ENCODE results near the gene ATRAID.

The ATRAID gene

DNA sequence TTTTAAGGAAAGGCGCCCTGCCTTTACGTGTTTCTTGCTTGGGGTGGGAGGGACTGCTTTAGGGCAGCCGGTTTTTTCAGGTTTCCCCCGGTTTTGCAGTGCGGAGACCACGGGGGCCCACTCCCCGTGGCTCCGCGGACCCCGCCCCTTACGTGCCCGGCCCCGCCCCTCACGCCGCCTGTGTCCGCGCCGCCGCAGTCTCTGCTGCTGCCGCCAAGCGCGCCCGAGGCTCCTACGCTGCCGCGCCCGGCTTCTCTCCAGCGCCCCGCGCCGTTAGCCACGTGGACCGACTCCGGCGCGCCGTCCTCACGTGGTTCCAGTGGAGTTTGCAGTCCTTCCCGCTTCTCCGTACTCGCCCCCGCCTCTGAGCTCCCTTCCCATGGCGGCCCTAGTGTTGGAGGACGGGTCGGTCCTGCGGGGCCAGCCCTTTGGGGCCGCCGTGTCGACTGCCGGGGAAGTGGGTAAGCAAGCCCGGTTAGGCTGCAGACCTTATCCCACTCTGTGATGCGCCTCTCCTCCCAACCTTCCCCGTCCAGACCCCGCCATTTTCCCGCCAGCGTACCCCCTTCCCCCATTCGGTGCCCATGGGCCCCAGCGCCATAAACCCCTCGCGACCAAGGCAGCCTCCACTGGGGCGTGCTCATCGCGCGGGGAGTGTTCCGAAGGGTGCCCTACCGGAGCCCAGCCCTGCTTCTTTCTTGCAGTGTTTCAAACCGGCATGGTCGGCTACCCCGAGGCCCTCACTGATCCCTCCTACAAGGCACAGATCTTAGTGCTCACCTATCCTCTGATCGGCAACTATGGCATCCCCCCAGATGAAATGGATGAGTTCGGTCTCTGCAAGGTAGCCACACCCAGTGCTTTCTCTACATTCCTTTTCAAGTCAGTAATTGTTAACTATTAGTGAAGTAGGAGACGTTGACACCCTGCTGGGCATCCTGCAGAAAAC is 5.6 kb downstream of the ATRAID start, which contains the start of gene CAD:
Gene CAD (plus strand): TSS at position 197 of the 949 bp plus-strand sequence. CDS start 183 bp downstream, at position 380.
- no peak for TF ChIP-seq JUND (IDR thresholded peaks at IDR 0.05; ENCODE audit: low read depth)
- peak; percentile 64 to 85 for DNase-seq (ENCODE audit: low read depth in 1 of 2, low spot score in 1 of 2)
- in situ Hi-C loops (cut with HindIII; ENCODE audit: low pct_unique_long_range_greater_than_20kb, low sequenced_read_pairs), result no loop called here

DNA sequence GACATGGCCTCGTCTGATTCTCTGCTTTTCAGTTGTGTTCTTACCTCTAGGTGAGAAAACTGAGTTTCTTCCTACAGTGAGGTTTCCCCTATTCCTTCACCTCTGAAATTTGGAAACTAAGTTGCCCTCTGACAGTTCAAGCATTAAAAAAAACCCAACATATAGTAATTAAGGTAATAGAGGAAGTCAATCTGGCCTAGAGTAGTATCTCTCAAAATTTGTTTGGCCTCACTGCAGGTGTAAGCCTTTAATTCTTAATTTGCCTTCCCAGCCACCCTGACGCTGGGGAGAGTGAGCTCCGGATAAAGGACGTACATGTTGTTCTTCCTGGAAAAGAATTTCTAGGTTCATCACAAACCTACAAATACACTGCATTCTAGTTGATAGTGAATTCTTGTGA is 6.8 kb downstream of the ATRAID start:
- no peak for DNase-seq (ENCODE audit: low read depth in 1 of 2, low spot score in 1 of 2)
- in situ Hi-C loops (cut with HindIII; ENCODE audit: low pct_unique_long_range_greater_than_20kb, low sequenced_read_pairs), result no loop called here
- TF ChIP-seq JUND (IDR thresholded peaks at IDR 0.05; ENCODE audit: low read depth), result no peak

DNA sequence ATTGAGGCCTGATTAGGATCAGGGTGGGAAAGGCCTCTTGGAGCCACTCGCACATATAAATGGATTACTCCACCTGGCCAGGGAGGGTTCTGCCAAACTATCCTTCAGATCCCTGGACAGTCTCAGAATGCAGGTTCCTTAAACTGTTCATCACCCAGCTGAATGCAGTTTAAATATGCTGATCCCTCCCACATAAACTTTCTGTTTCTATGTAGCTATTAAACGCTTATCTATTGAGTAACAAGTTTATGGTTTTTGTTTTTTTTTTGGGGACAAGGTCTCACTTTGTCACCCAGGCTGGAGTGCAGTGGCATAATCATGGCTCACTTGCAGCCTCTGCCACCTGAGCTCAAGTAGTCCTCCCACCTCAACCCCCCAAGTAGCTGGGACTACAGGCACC is 7.2 kb downstream of the ATRAID start:
- no peak for TF ChIP-seq JUND (IDR thresholded peaks at IDR 0.05; ENCODE audit: low read depth)
- in situ Hi-C loops (cut with HindIII; ENCODE audit: low pct_unique_long_range_greater_than_20kb, low sequenced_read_pairs), result no loop called here
- no peak for DNase-seq (ENCODE audit: low read depth in 1 of 2, low spot score in 1 of 2)

DNA sequence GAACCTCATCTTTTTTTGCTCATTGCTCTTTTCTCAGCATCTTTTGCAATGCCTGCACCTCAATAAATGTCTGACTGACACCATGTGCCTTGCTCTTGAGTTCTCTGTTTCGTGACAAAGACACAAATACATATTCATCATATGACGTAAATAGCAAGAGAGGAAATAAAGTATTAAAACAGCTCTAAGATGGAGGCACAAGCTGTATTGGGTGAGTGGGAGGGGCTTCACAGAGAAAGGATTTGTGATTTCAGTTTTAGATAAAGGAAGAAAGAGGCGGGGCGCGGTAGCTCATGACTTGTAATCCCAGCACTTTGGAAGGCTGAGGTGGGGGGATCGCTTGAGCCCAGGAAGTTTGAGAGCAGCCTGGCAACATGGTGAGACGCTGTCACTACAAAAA is 8.2 kb downstream of the ATRAID start:
- in situ Hi-C loops (cut with HindIII; ENCODE audit: low pct_unique_long_range_greater_than_20kb, low sequenced_read_pairs), result no loop called here
- DNase-seq (ENCODE audit: low read depth in 1 of 2, low spot score in 1 of 2), result no peak
- no peak for TF ChIP-seq JUND (IDR thresholded peaks at IDR 0.05; ENCODE audit: low read depth)

DNA sequence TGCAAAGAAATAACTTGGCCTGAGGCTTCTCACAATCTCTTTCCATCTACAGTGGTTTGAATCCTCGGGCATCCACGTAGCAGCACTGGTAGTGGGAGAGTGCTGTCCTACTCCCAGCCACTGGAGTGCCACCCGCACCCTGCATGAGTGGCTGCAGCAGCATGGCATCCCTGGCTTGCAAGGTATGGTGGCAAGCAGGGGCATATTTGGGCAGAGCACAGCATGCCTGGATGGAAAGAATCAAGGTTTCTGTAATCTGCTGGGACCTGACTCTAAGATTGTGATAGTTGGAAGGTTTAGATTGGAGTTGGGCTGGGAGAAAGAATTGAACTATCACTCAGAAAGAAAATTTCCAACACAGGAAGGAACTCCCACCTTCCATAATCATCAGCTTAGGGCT is 9.3 kb downstream of the ATRAID start:
- in situ Hi-C loops (cut with HindIII; ENCODE audit: low pct_unique_long_range_greater_than_20kb, low sequenced_read_pairs), result no loop called here
- no peak for TF ChIP-seq JUND (IDR thresholded peaks at IDR 0.05; ENCODE audit: low read depth)

DNA sequence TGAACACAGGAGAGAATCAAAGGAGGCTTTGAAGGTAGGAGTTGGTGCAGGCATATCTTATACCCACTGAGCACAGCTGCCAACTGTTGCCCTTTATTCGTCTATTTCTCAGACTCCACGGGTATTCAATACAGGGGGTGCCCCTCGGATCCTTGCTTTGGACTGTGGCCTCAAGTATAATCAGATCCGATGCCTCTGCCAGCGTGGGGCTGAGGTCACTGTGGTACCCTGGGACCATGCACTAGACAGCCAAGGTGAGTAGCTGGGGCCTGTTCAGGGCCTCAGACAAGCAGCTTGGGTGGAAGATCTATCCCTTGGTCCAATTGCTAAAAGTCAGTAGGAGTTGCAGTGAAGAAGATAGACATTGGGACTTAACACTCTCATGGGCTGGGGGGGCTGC is 10.6 kb downstream of the ATRAID start:
- no peak for DNase-seq (ENCODE audit: low read depth in 1 of 2, low spot score in 1 of 2)
- in situ Hi-C loops (cut with HindIII; ENCODE audit: low pct_unique_long_range_greater_than_20kb, low sequenced_read_pairs), result no loop called here
- no peak for TF ChIP-seq JUND (IDR thresholded peaks at IDR 0.05; ENCODE audit: low read depth)

More for the DNA sequence above, 9.3 kb downstream of the ATRAID start:
- DNase-seq (ENCODE audit: low read depth in 1 of 2, low spot score in 1 of 2), result no peak

DNA sequence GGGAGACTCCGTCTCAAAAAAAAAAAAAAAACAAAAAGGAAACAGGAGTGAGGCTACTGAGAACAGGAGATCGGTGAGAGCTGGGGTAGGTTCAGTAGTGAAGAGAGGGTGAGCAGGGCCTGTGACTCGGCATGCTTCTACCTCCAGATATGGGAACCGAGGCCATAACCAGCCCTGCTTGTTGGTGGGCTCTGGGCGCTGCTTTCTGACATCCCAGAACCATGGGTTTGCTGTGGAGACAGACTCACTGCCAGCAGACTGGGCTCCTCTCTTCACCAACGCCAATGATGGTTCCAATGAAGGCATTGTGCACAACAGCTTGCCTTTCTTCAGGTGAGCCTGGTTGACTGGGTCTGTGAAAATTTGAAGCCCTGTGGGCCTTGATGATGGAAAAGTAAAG is 11.6 kb downstream of the ATRAID start:
- DNase-seq (ENCODE audit: low read depth in 1 of 2, low spot score in 1 of 2), result no peak
- in situ Hi-C loops (cut with HindIII; ENCODE audit: low pct_unique_long_range_greater_than_20kb, low sequenced_read_pairs), result no loop called here
- no peak for TF ChIP-seq JUND (IDR thresholded peaks at IDR 0.05; ENCODE audit: low read depth)

DNA sequence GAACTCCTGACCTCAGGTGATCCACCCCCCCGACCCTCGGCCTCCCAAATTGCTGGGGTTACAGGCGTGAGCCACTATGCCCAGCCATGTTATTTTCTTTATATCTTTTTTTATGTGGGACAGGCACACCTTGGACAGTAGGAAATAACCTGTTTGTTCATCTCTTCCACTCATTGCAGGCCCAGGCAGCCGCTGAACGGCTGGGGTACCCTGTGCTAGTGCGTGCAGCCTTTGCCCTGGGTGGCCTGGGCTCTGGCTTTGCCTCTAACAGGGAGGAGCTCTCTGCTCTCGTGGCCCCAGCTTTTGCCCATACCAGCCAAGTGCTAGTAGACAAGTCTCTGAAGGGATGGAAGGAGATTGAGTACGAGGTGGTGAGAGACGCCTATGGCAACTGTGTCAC is 13.7 kb downstream of the ATRAID start:
- no peak for DNase-seq (ENCODE audit: low read depth in 1 of 2, low spot score in 1 of 2)
- in situ Hi-C loops (cut with HindIII; ENCODE audit: low pct_unique_long_range_greater_than_20kb, low sequenced_read_pairs), result no loop called here
- no peak for TF ChIP-seq JUND (IDR thresholded peaks at IDR 0.05; ENCODE audit: low read depth)

DNA sequence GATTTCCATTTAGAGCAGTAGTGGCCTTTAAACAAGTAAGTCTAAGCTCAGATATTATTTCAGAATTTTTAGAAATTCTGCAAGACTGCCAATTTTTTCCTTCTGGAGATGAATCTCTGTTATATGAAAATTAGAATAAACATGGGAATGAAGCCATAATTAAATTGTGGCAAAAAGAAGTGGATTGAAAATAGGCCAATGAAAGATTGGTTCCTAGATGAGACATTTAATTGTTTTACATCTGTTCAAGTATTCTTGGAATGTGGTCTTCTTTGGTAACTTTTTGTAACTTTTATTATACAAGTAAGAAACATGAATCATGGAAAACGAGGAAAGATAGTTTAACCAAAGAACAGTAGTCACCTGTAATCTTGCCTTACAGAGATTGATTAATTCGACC is 15.7 kb downstream of the ATRAID start:
- no peak for TF ChIP-seq JUND (IDR thresholded peaks at IDR 0.05; ENCODE audit: low read depth)
- DNase-seq (ENCODE audit: low read depth in 1 of 2, low spot score in 1 of 2), result no peak
- in situ Hi-C loops (cut with HindIII; ENCODE audit: low pct_unique_long_range_greater_than_20kb, low sequenced_read_pairs), result no loop called here

DNA sequence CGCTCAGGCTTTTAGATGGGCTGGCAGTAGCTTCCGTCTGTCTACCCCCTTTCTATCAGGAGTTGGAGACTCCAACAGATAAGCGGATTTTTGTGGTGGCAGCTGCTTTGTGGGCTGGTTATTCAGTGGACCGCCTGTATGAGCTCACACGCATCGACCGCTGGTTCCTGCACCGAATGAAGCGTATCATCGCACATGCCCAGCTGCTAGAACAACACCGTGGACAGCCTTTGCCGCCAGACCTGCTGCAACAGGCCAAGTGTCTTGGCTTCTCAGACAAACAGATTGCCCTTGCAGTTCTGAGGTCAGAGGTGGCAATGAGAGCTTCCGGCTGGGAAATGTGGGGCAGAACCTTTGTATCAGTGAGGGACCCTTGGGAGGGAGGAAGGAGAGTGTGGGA is 20.1 kb downstream of the ATRAID start:
- in situ Hi-C loops (cut with HindIII; ENCODE audit: low pct_unique_long_range_greater_than_20kb, low sequenced_read_pairs), result no loop called here
- DNase-seq (ENCODE audit: low read depth in 1 of 2, low spot score in 1 of 2), result no peak
- no peak for TF ChIP-seq JUND (IDR thresholded peaks at IDR 0.05; ENCODE audit: low read depth)

DNA sequence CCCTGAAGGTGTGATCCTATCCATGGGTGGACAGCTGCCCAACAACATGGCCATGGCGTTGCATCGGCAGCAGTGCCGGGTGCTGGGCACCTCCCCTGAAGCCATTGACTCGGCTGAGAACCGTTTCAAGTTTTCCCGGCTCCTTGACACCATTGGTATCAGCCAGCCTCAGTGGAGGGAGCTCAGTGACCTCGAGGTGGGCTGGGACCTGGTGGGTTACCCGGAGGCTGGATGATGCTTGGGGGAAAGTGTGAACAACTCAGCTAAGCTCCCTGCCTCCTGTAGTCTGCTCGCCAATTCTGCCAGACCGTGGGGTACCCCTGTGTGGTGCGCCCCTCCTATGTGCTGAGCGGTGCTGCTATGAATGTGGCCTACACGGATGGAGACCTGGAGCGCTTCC is 21.5 kb downstream of the ATRAID start:
- in situ Hi-C loops (cut with HindIII; ENCODE audit: low pct_unique_long_range_greater_than_20kb, low sequenced_read_pairs), result no loop called here
- no peak for DNase-seq (ENCODE audit: low read depth in 1 of 2, low spot score in 1 of 2)
- TF ChIP-seq JUND (IDR thresholded peaks at IDR 0.05; ENCODE audit: low read depth), result no peak

DNA sequence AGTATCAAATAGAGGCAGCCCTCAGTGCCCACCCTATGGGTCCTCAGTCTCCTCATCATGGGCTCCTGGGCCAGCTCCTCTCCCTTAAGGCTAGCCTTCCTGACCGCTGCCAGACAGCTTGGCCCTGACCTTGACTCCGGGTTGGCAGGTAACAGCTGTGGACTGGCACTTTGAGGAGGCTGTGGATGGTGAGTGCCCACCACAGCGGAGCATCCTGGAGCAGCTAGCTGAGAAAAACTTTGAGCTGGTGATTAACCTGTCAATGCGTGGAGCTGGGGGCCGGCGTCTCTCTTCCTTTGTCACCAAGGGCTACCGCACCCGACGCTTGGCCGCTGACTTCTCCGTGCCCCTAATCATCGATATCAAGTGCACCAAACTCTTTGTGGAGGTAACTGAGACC is 24.3 kb downstream of the ATRAID start:
- DNase-seq (ENCODE audit: low read depth in 1 of 2, low spot score in 1 of 2), result no peak
- TF ChIP-seq JUND (IDR thresholded peaks at IDR 0.05; ENCODE audit: low read depth), result no peak
- in situ Hi-C loops (cut with HindIII; ENCODE audit: low pct_unique_long_range_greater_than_20kb, low sequenced_read_pairs), result no loop called here

DNA sequence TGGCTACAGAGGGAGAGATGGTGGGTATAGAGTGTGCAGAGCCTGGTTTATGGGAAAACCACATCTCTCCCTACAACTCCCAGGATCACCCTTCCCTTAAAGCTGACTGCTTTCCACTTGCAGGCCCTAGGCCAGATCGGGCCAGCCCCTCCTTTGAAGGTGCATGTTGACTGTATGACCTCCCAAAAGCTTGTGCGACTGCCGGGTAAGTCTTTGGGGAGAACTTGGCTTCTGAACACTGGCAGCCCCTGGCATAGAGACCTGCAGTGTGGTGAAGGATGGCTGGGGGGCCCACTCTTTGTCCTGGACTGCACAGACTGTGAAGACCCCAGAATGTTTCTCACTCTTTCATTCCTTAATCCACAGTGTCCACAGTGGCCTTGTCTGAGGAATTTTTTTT is 24.8 kb downstream of the ATRAID start:
- DNase-seq (ENCODE audit: low read depth in 1 of 2, low spot score in 1 of 2), result no peak
- no peak for TF ChIP-seq JUND (IDR thresholded peaks at IDR 0.05; ENCODE audit: low read depth)
- in situ Hi-C loops (cut with HindIII; ENCODE audit: low pct_unique_long_range_greater_than_20kb, low sequenced_read_pairs), result no loop called here

Data from T47D (cell line).